BJ (cell line): Measurements from ENCODE around the gene OPCML. TPM values are rescaled to one million over a fixed set of nuclear protein-coding genes. Genes with fewer than 3 reads are reported as not detected.

Experiments used
- CTCF ChIA-PET: fragments of 350-600 bp; formaldehyde crosslinking; extraction: SDS; loops from one replicate; lab custom pipeline; 2021; ENCODE audit warnings: antibody characterized with exemption, inconsistent platforms; lab: Yijun Ruan, JAX
- POLR2A ChIA-PET: fragments of 300-600 bp; sonication (Branson Sonifier 250); formaldehyde crosslinking; extraction: SDS; loops from one replicate; lab custom pipeline; 2021; ENCODE audit warnings: antibody characterized with exemption; lab: Charles Lee
- DNase-seq: peaks from one replicate; pipeline ENCODE4 v3.0.0-alpha.2; 2011; ENCODE audit warnings: low read depth
- H3K27me3 ChIP-seq: 2 replicates; pipeline ENCODE4 v1.6.0; 2011; ENCODE audit warnings: low read length; ENCODE audit not compliant: control insufficient read depth, insufficient read depth
- H3K36me3 ChIP-seq: 2 replicates; pipeline ENCODE4 v1.5.1; 2011; ENCODE audit warnings: low read length; ENCODE audit not compliant: control insufficient read depth, insufficient read depth
- H3K4me3 ChIP-seq: 2 replicates; pipeline ENCODE4 v1.5.1; 2011; ENCODE audit warnings: low read depth, mild to moderate bottlenecking, control low read depth, low read length
- polyA plus RNA-seq: library from polyadenylated mRNA; depleted of rRNA; stranded (reverse); fragments of >200 nt; gene quantifications from 2 replicates; pipeline ENCODE4 v1.2.3, GENCODE V29; 2011
- TF ChIP-seq, protein P1 (sequence below): IDR thresholded peaks from 2 replicates; pipeline ENCODE4 v1.5.1; 2011; ENCODE audit warnings: low read depth, mild to moderate bottlenecking, control low read depth, inconsistent platforms, low read length, moderate library complexity; ENCODE audit not compliant: insufficient read depth

The OPCML gene
- polyA plus RNA-seq, 1 experiment, result 2.0 TPM

DNA sequence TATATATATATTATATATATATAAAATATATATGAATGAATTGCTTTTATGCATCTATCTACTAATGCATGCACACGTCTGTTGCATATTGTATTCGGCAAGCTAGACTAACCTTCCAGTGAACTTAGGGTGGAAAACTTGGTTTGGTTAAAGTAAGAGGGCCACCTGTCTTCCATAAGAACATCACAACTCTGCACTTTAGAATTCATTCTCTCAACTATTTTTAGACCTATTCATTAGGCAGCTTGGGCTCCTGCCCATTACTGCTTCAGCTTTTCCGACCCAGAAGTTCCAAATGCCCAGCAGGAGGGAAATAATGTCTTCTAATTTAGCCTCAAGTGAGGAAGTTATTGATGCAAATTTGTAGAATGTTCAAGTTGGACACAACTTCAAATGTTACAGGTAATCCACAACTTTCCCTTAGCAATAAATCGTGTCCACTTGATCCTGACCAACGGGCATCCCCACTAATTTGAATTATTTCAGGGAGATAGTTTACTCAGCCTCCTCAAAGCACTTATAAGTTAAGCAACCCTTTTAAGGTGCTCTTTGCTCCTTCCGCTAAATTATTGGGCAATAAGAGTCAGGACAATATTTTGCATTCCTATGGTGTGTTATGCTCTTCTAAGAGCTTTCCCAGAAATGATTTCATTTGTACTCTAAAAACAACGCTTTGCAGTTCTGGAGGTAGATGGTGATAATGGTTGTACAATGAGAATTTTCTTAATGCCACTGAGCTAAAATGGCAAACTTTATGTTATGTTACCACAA lies 132.3 kb downstream of the OPCML start:
- no peak for DNase-seq
- POLR2A ChIA-PET, result no interaction called here
- TF ChIP-seq, protein P1, sequence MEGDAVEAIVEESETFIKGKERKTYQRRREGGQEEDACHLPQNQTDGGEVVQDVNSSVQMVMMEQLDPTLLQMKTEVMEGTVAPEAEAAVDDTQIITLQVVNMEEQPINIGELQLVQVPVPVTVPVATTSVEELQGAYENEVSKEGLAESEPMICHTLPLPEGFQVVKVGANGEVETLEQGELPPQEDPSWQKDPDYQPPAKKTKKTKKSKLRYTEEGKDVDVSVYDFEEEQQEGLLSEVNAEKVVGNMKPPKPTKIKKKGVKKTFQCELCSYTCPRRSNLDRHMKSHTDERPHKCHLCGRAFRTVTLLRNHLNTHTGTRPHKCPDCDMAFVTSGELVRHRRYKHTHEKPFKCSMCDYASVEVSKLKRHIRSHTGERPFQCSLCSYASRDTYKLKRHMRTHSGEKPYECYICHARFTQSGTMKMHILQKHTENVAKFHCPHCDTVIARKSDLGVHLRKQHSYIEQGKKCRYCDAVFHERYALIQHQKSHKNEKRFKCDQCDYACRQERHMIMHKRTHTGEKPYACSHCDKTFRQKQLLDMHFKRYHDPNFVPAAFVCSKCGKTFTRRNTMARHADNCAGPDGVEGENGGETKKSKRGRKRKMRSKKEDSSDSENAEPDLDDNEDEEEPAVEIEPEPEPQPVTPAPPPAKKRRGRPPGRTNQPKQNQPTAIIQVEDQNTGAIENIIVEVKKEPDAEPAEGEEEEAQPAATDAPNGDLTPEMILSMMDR, result no peak
- Histone ChIP-seq H3K4me3 (no peak overlapping the region), H3K36me3 (no peaks in the 10 kb centered on the region), H3K27me3 (no peaks in the 10 kb centered on the region)
- CTCF ChIA-PET, result no interaction called here

DNA sequence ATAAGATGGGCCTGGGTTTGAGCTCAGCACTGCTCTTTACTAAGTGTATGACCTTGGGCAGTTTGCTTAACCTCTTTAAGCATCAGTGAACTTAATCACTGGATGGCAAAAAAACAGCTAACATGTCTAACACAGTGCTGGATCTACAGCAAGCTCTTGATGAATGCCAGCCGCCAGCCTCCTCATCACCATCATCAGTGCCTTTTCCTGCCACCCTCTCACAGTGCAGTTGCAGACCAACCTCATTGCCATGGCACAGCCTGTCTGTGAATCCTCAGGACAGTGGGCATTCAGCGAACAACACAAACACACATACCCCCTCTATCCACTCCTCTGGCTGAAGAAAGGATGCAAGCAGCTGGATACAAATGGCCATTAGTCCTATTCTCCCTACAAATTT lies 133.0 kb downstream of the OPCML start:
- no peaks in the 10 kb centered on the region for H3K27me3 ChIP-seq
- no peaks in the 10 kb centered on the region for H3K36me3 ChIP-seq
- H3K4me3 ChIP-seq, result no peak overlapping the region
- ChIA-PET POLR2A (no interaction called here), CTCF (no interaction called here)
- TF ChIP-seq, protein P1, result no peak
- DNase-seq, result no peak

DNA sequence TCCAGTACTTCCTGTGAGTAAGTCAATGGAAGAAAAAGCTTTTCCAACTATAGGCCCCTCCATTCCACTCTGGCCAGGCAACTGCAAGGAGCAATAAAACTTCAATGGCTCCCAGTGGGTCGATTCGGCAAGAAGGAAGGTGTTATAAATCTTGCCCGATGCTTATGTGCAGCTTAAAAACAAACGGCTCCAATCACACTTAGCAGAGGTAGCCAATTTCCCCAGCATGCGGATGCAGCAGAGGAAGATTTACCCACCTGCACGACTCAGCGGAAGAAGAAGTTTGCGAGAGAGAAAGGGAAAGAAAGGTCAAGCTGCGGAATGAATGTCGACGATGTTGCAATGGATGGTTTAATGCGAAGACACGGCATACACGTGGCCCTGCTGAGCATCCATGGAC lies 141.5 kb downstream of the OPCML start:
- no peaks in the 10 kb centered on the region for H3K36me3 ChIP-seq
- CTCF ChIA-PET, result no interaction called here
- DNase-seq, result no peak
- POLR2A ChIA-PET, result no interaction called here
- TF ChIP-seq, protein P1, result no peak
- H3K27me3 ChIP-seq, result no peaks in the 10 kb centered on the region
- no peak overlapping the region for H3K4me3 ChIP-seq

DNA sequence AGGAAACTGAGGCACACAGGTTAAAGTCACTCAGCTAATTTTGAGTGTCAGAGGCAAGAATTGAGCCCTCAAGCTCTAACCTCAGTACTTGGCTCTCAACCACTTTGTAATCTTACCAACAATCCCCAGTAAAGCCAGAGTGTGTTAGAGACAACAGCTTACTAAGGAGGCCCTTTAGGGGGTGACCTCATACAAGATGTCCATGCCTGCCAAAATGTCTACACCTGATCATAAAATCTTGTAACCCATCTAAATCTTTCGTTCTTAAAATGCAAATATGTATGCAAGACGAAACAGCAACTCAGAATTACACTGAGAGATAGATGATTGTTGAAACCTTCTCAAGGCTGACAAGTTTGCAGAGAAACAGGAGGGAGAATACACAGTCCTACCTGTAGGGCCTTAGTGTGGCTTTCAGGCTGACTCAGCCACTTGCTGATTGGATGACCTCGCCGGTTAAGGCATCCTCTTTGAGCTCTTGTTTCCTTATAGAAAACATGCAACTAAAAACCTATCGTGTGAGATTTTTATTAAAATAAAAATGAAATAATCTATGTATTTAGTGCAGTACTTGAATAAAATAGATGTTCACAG lies 143.2 kb downstream of the OPCML start:
- no peak overlapping the region for H3K4me3 ChIP-seq
- ChIA-PET CTCF (no interaction called here), POLR2A (no interaction called here)
- TF ChIP-seq, protein P1, result no peak
- H3K36me3 ChIP-seq, result no peaks in the 10 kb centered on the region
- DNase-seq, result no peak
- H3K27me3 ChIP-seq, result no peaks in the 10 kb centered on the region

DNA sequence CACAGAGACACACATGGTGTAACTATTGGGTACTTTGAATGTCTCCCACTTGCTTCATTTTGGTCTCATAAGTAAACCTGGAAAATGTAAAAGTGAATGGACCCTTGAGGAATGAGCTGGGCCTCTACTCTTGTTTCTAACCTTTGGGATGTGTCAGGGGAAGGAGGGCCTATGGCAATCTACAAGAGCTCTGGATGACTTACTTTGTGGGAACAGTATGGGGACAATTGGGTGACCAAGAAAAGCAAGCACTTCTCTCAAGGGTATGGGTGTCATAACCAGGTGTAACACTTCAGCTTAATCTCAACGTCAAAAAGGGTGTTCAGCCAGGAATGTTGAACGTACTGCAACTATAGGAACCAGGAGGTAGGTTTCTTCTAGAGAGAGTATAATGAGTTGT lies 144.0 kb downstream of the OPCML start:
- H3K27me3 ChIP-seq, result no peaks in the 10 kb centered on the region
- ChIA-PET POLR2A (no interaction called here), CTCF (no interaction called here)
- no peaks in the 10 kb centered on the region for H3K36me3 ChIP-seq
- TF ChIP-seq, protein P1, result no peak
- no peak for DNase-seq
- no peak overlapping the region for H3K4me3 ChIP-seq
